Natural killer cell (primary cell): ENCODE results near the gene RGL3. TPM values are rescaled to one million over a fixed set of nuclear protein-coding genes. Genes with fewer than 3 reads are reported as not detected.
"Not testable (repeated sequence)": the region's sequence is repeated elsewhere in the genome, so short reads cannot be mapped to it uniquely, and the experiment has no call there.

Experiments
- ATAC-seq, 3 donors: fragments of 150-1000 bp in 2 of 3; fragments of 200-7000 bp in 1 of 3; cut with Tn5 transposase; 1 replicate in 1 of 3; 2 replicates in 2 of 3; pipeline ENCODE4 v1.10.0; 2021; ENCODE audit warnings: mild to moderate bottlenecking in 2 of 3, moderate library complexity in 2 of 3
- DNase-seq, 2 donors: peaks; one replicate each; pipeline versions ENCODE4 v3.0.0 to v3.0.0-alpha.2; 2013 to 2021; ENCODE audit warnings: mixed read lengths in 1 of 2
- H3K27ac ChIP-seq: one replicate; pipeline ENCODE4 v1.5.1; 2013; ENCODE audit warnings: mild to moderate bottlenecking, low read length
- H3K27me3 ChIP-seq: one replicate; pipeline ENCODE4 v1.6.1; 2013; ENCODE audit warnings: low read length; ENCODE audit not compliant: control insufficient read depth, insufficient read depth
- H3K36me3 ChIP-seq: one replicate; pipeline ENCODE4 v1.6.1; 2013; ENCODE audit warnings: low read length; ENCODE audit not compliant: control insufficient read depth, insufficient read depth
- H3K4me1 ChIP-seq: one replicate; pipeline ENCODE4 v1.6.1; 2013; ENCODE audit warnings: low read length; ENCODE audit not compliant: control insufficient read depth, insufficient read depth
- H3K4me3 ChIP-seq: one replicate; pipeline ENCODE4 v1.5.1; 2013; ENCODE audit warnings: low read length
- H3K9me3 ChIP-seq: one replicate; pipeline ENCODE4 v1.6.1; 2013; ENCODE audit warnings: low read length; ENCODE audit not compliant: control insufficient read depth, insufficient read depth
- H3K27ac Mint-ChIP-seq, 2 donors: one replicate each; pipeline ENCODE4 v1.8.0; 2022; ENCODE audit warnings: mild to moderate bottlenecking in 2 of 2, mixed read lengths in 2 of 2, moderate library complexity in 1 of 2
- H3K27me3 Mint-ChIP-seq, 2 donors: one replicate each; pipeline ENCODE4 v1.8.0; 2022; ENCODE audit warnings: low read depth in 2 of 2, mixed read lengths in 2 of 2
- H3K36me3 Mint-ChIP-seq: one replicate; pipeline ENCODE4 v1.8.0; 2022; ENCODE audit warnings: mixed read lengths
- H3K4me1 Mint-ChIP-seq, 2 donors: one replicate each; pipeline ENCODE4 v1.8.0; 2022; ENCODE audit warnings: mixed read lengths in 2 of 2
- H3K4me3 Mint-ChIP-seq: one replicate; pipeline ENCODE4 v1.8.0; 2022; ENCODE audit warnings: mild to moderate bottlenecking, moderate library complexity, mixed read lengths
- H3K9me3 Mint-ChIP-seq, 2 donors: one replicate each; pipeline ENCODE4 v1.8.0; 2022; ENCODE audit warnings: mixed read lengths in 2 of 2
- CTCF ChIP-seq: fragments of 200-600 bp; IDR thresholded peaks from one replicate; pipeline ENCODE4 v1.8.0; 2022; ENCODE audit warnings: antibody characterized with exemption
- WGBS: methylation state at CpG from one replicate; pipeline ENCODE4 v1.1.7; 2013; ENCODE audit warnings: missing lambda C conversion rate; ENCODE audit not compliant: insufficient coverage; 5-methylcytosine and 5-hydroxymethylcytosine counted together
- intact Hi-C: fragments of 100-400 bp; cut with micrococcal nuclease; formaldehyde crosslinking; loops from one replicate; pipeline ENCODE4 v1.14.2; 2022
- total RNA-seq, 4 donors: library from RNA; stranded (reverse); fragments of 120-200 nt in 1 of 4; gene quantifications; one replicate each; pipeline versions ENCODE4 v1.2.3 to v1.2.4, GENCODE V29; 2013 to 2022

Gene RGL3
- total RNA-seq = under 1 TPM in 1 of 3 donors, not detected in 2; 0.48 TPM
- total RNA-seq (2013) = 0.29 TPM

GRCh38 chr19:11418549-11419506 lies at the start of gene RGL3:
RGL3 (minus strand) TSS chr19:11419314; CDS start chr19:11419278, 36 bp downstream.
- Mint-ChIP-seq H3K9me3 (no peaks in the 10 kb centered on the region), H3K27ac (no peak within 1 kb of the TSS), H3K36me3 (no peaks in the 10 kb centered on the region), H3K4me1 (peaks cover 30 to 44% of the 10 kb centered on the region in 2 donors), H3K4me3 (no peak within 1 kb of the TSS), H3K27me3 (peaks cover 18 to 48% of the 10 kb centered on the region in 2 donors)
- WGBS = 6% methylated on average over 72 of the region's 72 CpGs
- Histone ChIP-seq H3K4me1 (peaks cover 47% of the 10 kb centered on the region), H3K27ac (no peak within 1 kb of the TSS), H3K9me3 (no peaks in the 10 kb centered on the region), H3K4me3 (no peak within 1 kb of the TSS), H3K27me3 (peaks cover 44% of the 10 kb centered on the region), H3K36me3 (no peaks in the 10 kb centered on the region)
- intact Hi-C loops = no loop called here
- DNase-seq (no peak), ATAC-seq (no peak)
- TF ChIP-seq CTCF = no peak

GRCh38 chr19:11468266-11468845 lies 49.2 kb upstream of the RGL3 start:
- H3K4me1 ChIP-seq, H3K4me3 Mint-ChIP-seq, ATAC-seq, H3K4me3 ChIP-seq, H3K9me3 Mint-ChIP-seq, H3K4me1 Mint-ChIP-seq, H3K36me3 ChIP-seq, DNase-seq, H3K27ac ChIP-seq, H3K27ac Mint-ChIP-seq, H3K36me3 Mint-ChIP-seq, H3K27me3 ChIP-seq, intact Hi-C loops, H3K27me3 Mint-ChIP-seq, H3K9me3 ChIP-seq: not testable (repeated sequence)
- WGBS = 84% methylated on average over 7 of the region's 8 CpGs

GRCh38 chr19:11465600-11465999 lies 46.5 kb upstream of the RGL3 start:
- intact Hi-C loops = no loop called here
- no peak overlapping the region for H3K27ac ChIP-seq
- no peaks in the 10 kb centered on the region for H3K36me3 ChIP-seq
- ATAC-seq = no peak
- H3K36me3 Mint-ChIP-seq = no peaks in the 10 kb centered on the region
- H3K27ac Mint-ChIP-seq = no peak overlapping the region
- H3K4me3 ChIP-seq = no peak overlapping the region
- no peaks in the 10 kb centered on the region for H3K9me3 Mint-ChIP-seq
- WGBS = 49% methylated on average over 8 of the region's 8 CpGs
- H3K27me3 ChIP-seq = no peaks in the 10 kb centered on the region
- no peak overlapping the region for H3K4me3 Mint-ChIP-seq
- DNase-seq = no peak
- no peaks in the 10 kb centered on the region for H3K4me1 Mint-ChIP-seq
- no peaks in the 10 kb centered on the region for H3K9me3 ChIP-seq
- peaks cover 0 to 1% of the 10 kb centered on the region in 2 donors for H3K27me3 Mint-ChIP-seq
- no peaks in the 10 kb centered on the region for H3K4me1 ChIP-seq
- TF ChIP-seq CTCF = no peak
